ENCODE results near the gene RTBDN. TPM values are rescaled to one million over a fixed set of nuclear protein-coding genes. Genes with fewer than 3 reads are reported as not detected.

Gene RTBDN
- total RNA-seq (2021; fragmentation: NEBNext Ultra II Directional; extraction: Animal tissue kit (Norgen Biotek cat#: 25700)): 4.8 and 5.8 TPM in 2 replicates
- 4.0 and 4.4 TPM in 2 replicates for polyA plus RNA-seq (2011; rRNA removed)
- polyA plus RNA-seq (2011; cell fraction: cytosol; rRNA removed): 1.8 TPM
- 2.5 TPM for polyA plus RNA-seq (2011; cell fraction: nucleus; rRNA removed)
- polyA plus RNA-seq (2012, experiment 1 of 2): 3.6 to 6.2 TPM (median 5.2 TPM) in 4 replicates
- polyA plus RNA-seq (2012, experiment 2 of 2): 6.8 TPM
- polyA plus RNA-seq (2013, experiment 1 of 2): 5.0 TPM
- polyA plus RNA-seq (2013, experiment 2 of 2): 5.6 TPM
- 1.7 and 2.8 TPM in 2 replicates for polyA minus RNA-seq (2011; rRNA and poly(A)+ RNA removed)
- polyA minus RNA-seq (2011; cell fraction: cytosol; rRNA and poly(A)+ RNA removed): 5.1 TPM
- polyA minus RNA-seq (2011; cell fraction: nucleus; rRNA and poly(A)+ RNA removed): 3.9 TPM
- long read RNA-seq, experiment 1, partial matches to known transcripts: 0 of 3 reads
- long read RNA-seq, experiment 1, other reads (novel, unspliced or antisense): 1 of 3 reads
- long read RNA-seq, experiment 2: 0 reads

DNA sequence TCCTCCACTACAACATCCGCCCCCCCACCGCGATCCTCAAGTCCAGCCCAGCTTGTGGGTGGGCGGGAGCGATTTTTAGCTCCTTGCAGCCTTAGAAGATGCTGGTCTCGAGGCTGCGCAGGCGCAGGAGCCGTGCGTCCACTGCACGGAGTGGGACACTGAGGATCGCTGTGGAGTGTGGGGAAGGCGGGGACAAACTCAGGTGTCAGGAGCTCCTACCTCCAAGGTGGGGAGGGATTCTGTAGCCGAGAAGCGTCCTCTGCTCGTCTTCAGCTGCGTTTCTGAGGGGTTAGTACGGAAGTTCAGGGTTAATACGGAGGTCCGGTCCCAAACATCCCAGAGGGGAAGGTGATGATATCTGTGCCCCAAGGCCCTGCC lies at the start of gene RTBDN:
Gene RTBDN (minus strand): TSS at position 14 of the 378 bp plus-strand sequence. CDS start 4,600 bp downstream, outside the sequence.
- no peak within 1 kb of the TSS for H2AFZ ChIP-seq (ENCODE audit: low read length)
- H3K23ac ChIP-seq (ENCODE audit: insufficient read length): no peak within 1 kb of the TSS
- H4K5ac ChIP-seq (ENCODE audit: insufficient read length, low read depth, low read length): peak within 1 kb of the TSS; percentile 40
- peak within 1 kb of the TSS; percentile 80 for H4K8ac ChIP-seq (ENCODE audit: extremely low read depth, insufficient read depth, low read length)
- FAIRE-seq (no peak), DNase-seq (ENCODE audit: low read depth in 1 of 2, low spot score in 2 of 2) (no peak)
- peaks cover 2 to 15% of the 10 kb centered on the region in 2 experiments for H4K20me1 ChIP-seq (replicated peaks in 1 of 2; ENCODE audit: control insufficient read depth in 1 of 2, insufficient read depth in 2 of 2, low read length in 2 of 2)
- H3K27ac ChIP-seq (ENCODE audit: low read depth, low read length): no peak within 1 kb of the TSS
- H2BK120ac ChIP-seq (replicated peaks; ENCODE audit: low read depth, low read length): no peak within 1 kb of the TSS
- peak within 1 kb of the TSS in 1 of 4 experiments; percentile 38; a peak in 1 of 7 replicates for H3K9ac ChIP-seq (replicated peaks in 1 of 4; ENCODE audit: extremely low read depth in 1 of 4, low read depth in 3 of 4, low read length in 3 of 4)
- peaks cover 26% of the 10 kb centered on the region for H3K23me2 ChIP-seq (ENCODE audit: low read depth, low read length)
- H3K79me1 ChIP-seq (ENCODE audit: low read depth, low read length): no peaks in the 10 kb centered on the region
- H3K18ac ChIP-seq (ENCODE audit: extremely low read depth, low read length): peak within 1 kb of the TSS; percentile 87
- peak within 1 kb of the TSS; percentile 81 to 88 for H3K4me2 ChIP-seq (ENCODE audit: insufficient read depth in 1 of 2, low read depth in 2 of 2, low read length in 2 of 2)
- H3K14ac ChIP-seq (ENCODE audit: insufficient read length): no peak within 1 kb of the TSS
- peak within 1 kb of the TSS; percentile 62 to 81 (median 70) for H3K4me3 ChIP-seq (ENCODE audit: extremely low read depth in 1 of 4, insufficient read depth in 2 of 4, low read depth in 3 of 4, low read length in 4 of 4)
- H2BK20ac ChIP-seq (ENCODE audit: low read length): no peak within 1 kb of the TSS
- ChIA-PET CTCF (ENCODE audit: partially characterized antibody) (interaction anchor here (0.5 to 2.7 kb wide), 11 partner anchors 10 to 198 kb away, joined by 3 to 11 read pairs (median 4); partner anchors contain the start of gene RNASEH2A), POLR2A (ENCODE audit: partially characterized antibody) (interaction anchor here (0.7 to 2.3 kb wide), 10 partner anchors 10 to 111 kb away, joined by 3 to 13 read pairs (median 4); partner anchors contain the start of genes DNASE2 and TNPO2)
- H3K9me3 ChIP-seq (ENCODE audit: insufficient read depth in 2 of 2, low read depth in 1 of 2, low read length in 1 of 2): no peaks in the 10 kb centered on the region
- WGBS, 2 experiments (ENCODE audit: extremely low coverage in 1 of 2, insufficient coverage in 1 of 2, insufficient read length in 1 of 2, insufficient replicate concordance in 2 of 2, low coverage in 1 of 2, low lambda C conversion rate in 2 of 2, missing lambda C conversion rate in 1 of 2): 18% methylated on average over 20 of the region's 20 CpGs; no CpG with 5 or more reads in 1 of the 2 experiments
- H4K91ac ChIP-seq (replicated peaks; ENCODE audit: insufficient read length, low read length): no peak within 1 kb of the TSS
- H3K36me3 ChIP-seq (ENCODE audit: control insufficient read depth in 2 of 4, insufficient read depth in 4 of 4, low read length in 3 of 4): no peaks in the 10 kb centered on the region
- no peak within 1 kb of the TSS; the same call in 1 of the 2 replicates for H2BK5ac ChIP-seq (ENCODE audit: low read depth, low read length)
- peak within 1 kb of the TSS; percentile 81 for H3K56ac ChIP-seq (replicated peaks; ENCODE audit: insufficient read length, low read depth, low read length)
- peaks cover 3 to 37% (median 18%) of the 10 kb centered on the region in 4 experiments for H3K4me1 ChIP-seq (replicated peaks in 1 of 4; ENCODE audit: control insufficient read depth in 3 of 4, insufficient read depth in 4 of 4, low read length in 3 of 4)
- TF ChIP-seq RBBP5 (IDR thresholded peaks at IDR 0.05; ENCODE audit: borderline replicate concordance, low read depth, low read length): no peak
- TF ChIP-seq EZH2 (IDR thresholded peaks at IDR 0.05; ENCODE audit: low read depth, low read length, severe bottlenecking): peak; percentile 17
- TF ChIP-seq NRF1 (IDR thresholded peaks at IDR 0.05; ENCODE audit: low read depth, low read length): peak; percentile 37; the same call in 1 of the 2 replicates
- no peaks in the 10 kb centered on the region for H3K79me2 ChIP-seq (ENCODE audit: control insufficient read depth in 1 of 2, insufficient read depth in 2 of 2, low read length in 2 of 2)
- peak within 1 kb of the TSS; percentile 84; the same call in 1 of the 2 replicates for H2BK15ac ChIP-seq (ENCODE audit: low read length)
- peak within 1 kb of the TSS; percentile 88; the same call in 1 of the 2 replicates for H2BK12ac ChIP-seq (ENCODE audit: low read depth, low read length)
- peaks cover 0 to 13% (median 9%) of the 10 kb centered on the region in 4 experiments; a peak in 5 of 7 replicates for H3K27me3 ChIP-seq (replicated peaks in 1 of 4; ENCODE audit: control insufficient read depth in 3 of 4, extremely low read depth in 1 of 4, insufficient read depth in 3 of 4, low read length in 3 of 4)
- no peak within 1 kb of the TSS for H2AK5ac ChIP-seq (ENCODE audit: low read depth, low read length)
- peak within 1 kb of the TSS; percentile 82 for H3K4ac ChIP-seq (replicated peaks; ENCODE audit: insufficient read length, low read depth, low read length)

Data from H1 (cell line).